GM18520 (cell line): ENCODE data around the gene CUBN.

Experiments used
- ATAC-seq: cut with Tn5 transposase; IDR thresholded peaks from one replicate; pipeline ENCODE4 v1.9.1; 2021; ENCODE audit not compliant: unreplicated experiment

CUBN gene

DNA sequence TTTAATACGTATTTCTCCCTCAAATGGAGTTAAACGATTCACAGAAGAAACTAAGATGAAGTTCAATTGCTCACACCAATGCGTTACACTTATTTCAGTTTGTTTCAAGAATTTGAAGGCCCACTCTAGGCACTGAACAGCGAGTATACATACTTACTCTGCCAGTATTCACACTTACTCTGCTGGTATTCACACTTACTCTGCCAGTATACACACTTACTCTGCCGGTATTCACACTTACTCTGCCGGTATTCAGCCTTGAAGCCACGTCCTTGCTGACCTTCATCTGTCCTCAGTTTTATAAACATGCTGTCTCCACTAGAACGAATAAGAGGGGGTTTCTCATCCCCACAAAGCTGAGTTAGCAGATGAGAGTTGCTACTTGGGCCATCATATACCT, 86.0 kb downstream of the CUBN start:
- no peak for ATAC-seq

DNA sequence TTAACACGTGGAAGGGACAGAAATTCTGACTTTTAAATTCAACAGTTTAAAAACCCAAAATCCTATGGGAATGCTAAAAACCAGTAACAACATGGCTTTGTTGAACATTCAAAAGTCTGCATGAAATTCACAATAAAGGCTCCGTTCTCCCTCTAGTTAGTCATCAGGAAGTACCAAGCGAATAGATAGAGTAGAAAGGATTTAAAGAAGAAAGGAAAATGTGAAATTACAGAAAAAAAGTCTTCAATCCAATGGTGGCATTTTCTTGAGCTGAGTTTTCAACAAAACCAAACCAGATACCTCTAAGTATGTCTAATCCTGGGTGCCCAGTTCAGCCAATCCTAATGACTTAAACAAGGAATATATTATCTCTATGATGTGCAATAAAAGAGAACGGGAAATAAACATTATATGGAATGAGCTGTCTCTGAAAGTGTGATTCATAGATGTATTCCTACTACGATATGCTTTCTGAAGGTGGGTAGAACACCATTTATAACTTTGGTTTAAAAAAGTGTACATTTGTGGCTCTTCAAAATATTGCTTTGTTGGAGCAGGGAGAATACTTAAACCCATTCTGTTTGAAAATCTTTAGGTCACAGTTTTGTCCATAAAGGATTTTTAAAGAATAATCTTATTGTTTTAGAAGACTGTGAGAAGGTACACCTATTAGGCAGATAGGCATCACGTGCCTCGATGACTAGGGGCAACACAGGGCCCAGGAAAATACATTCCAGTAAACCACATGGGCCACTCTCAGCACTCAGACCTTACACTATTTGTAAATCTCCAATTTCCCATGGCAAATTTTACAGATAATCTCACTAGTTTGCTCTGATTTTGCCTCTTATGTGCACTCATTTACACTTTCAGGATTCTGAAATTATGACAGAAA, 87.7 kb downstream of the CUBN start:
- ATAC-seq: no peak

DNA sequence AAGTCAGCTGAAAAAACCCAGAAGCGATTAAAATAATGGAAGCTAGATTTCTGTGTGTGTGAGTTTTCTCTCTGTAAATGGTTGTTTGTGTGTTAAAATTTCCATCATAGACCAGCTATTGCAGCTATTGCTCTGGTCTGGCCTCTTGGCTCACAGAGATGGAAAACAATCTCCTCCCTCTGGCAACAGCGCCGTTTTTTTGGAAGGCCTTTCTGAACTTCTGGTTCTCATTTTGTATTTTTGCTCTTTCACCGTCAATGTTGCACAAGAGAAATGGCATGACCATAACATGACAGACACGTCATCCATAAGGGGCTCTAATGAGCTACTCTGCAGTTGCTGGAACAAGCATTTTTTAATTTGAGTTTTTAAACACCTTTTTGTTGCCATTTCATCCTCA, 91.0 kb downstream of the CUBN start:
- ATAC-seq: no peak

DNA sequence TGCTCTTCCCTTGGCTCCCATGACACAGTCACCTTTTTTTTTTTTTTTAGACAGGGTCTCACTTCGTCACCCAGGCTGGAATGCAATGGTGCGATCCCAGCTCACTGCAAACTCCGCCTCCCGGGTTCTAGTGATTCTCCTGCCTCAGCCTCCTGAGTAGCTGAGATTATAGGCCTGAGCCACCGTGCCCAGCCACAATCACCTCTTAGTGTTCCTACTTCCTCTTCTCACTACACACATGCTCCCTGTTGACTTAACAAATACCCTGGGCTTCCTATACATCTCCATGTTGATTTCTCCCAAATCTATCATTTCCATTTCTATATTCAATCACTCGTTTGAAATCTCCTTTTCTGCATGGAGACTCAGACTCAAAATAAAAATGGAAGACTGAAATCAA, 91.7 kb downstream of the CUBN start:
- no peak for ATAC-seq

DNA sequence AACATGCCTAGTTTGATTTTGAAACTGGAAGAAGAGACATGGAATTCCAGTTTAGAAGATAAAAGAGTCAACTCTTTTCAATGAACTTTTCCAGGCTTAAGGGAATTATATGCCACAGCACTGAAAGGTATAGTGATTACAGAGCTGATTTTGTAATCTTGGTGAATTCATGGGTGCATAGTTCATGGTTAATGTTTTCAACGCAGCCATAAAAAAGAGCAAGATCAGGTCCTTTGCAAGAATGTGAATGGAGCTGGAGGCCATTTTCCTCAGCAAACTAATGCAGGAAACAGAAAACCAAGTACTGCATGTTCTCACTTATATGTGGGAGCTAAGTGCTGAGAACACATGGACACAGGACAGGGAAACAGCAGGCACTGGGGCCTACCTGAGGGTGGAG, 94.2 kb downstream of the CUBN start:
- ATAC-seq: no peak

DNA sequence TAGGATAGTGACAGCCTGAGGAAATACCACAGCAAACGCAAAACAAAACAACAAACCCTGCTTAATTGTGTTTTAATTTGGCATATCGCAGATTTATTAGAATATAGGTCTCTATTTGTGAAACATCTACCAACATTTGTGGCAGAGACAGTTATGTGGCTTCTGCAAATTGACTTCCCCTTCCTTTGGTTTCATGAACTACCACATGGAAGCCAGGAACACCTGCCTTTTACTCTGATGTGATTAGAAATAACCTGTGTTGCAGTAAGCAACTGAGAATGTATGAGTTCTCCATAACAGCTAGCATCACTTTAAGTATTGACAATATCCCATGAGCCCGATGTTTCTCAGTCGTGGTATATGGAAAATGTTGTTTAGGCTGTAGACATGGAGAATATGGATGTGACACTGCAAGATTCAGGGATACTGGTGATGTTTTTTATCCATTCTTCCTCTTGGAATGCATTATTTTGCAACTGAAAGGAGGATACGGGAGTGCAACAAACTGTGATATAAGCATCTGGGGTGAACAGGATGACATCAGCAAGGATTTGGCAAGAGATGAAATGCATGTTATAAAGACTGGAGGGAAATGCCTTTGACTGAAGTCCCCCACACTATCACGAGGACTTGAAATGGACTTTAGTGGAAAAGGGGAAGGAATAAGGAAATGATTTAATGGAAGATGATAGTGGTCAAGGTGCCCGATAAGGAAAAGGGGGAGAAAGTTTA, 95.9 kb downstream of the CUBN start:
- no peak for ATAC-seq

DNA sequence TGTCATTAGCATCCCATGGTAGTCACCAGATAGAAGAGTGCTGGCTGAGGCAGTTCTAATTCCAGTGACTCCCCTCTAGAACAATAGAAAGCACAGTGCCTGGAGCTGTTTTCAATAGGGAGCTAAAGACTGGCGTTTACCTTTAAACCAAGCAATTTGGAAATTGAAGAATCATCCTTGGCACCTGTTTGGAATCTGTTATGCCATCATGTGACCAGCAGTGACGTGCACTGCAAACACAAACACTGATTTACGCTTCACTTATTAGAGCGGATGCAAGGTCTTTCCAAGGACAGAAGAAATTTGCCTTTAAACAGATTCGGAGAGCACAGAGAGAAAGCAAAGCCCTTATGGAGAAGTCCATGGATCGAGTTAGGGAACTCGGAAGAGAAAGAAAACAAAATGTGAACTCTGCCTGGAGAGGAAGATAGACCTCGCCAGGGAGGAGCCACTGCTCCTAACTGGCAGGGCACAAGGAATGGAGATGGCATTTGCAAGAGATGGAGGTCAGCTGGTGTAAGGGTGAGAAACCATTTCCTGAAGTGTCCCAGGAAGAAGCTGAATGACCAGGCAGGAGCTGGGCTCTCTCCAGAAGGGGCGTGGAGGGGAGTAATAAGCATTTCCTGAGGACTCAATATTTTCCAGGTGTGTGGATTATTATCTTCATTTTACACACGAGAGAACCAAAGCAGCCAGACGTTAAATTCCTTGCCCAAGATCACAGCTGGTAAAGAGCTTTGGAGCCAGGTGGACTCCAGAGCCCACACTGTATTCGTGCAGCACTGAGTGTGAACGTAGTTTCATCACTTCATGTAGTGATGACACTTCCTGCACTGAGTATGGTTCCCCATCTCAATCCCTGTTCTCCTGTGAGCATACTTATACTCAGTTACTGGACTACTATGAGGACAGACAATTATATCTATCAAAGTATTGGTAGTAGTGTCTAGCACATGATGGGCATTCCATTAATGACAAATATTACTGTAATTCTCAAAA, 97.7 kb downstream of the CUBN start:
- ATAC-seq: no peak

DNA sequence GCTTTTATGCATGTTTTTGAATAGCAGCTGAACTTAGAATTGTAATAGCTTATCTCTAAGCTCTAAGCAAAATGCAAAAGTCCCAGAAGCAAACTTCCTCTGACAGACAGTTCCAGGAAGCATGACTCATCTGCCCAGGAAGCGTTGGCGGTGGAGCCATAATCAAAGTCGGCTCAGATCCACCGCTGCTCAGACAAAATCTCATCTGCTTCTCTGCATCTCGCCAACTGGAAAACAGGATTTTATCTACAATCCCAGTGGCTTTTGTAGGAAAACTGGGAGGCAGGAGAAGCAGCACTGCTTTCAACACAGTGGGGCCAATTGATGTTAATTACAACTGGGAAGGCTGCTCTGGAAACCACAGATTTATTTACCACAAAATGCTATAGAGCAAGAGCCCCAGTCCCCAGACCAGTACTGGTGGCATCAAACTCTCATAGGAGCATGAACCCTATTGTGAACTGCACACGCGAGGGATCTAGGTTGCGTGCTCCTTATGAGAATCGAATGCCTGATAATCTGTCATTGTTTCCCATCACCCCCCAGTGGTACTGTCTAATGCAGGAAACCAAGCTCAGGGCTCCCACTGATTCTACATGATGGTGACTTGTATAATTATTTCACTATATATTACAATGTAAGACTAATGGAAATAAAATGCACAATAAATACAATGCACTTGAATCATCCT, 99.9 kb downstream of the CUBN start:
- no peak for ATAC-seq

DNA sequence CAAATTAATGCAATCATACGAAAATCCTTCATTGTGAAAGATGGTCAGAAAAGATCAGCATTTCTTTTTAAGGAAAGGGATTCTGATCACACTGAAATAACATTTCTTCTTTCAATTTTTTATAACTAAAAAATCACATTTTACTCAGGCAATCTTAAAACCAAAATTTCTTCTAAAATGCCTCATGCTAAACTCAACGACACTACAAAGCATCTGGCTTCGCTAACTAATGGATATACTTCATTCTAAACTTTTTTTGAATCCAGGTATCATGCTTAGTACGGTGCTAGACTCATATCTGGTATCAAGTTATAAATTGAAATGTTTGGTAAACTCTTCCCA, 100.4 kb downstream of the CUBN start:
- ATAC-seq: no peak

DNA sequence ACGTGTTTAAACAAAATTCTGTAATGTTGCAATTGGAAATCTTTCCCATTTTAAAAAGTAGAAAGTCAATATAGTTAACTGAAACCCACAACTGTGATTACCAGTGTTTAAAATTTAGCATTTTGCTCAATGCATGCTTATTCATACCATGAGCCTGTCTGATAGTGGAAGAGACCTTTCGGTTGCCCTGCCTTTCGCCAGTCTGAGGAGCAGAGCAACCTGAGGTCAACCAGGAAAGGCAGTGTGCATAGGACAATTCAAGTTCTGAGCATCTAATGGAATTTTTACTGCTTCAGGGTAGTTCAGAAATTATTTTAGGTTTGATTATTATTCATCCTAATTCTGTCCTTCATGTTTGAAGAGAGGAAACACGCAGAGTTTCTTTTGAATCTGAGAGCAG, 100.8 kb downstream of the CUBN start:
- no peak for ATAC-seq

DNA sequence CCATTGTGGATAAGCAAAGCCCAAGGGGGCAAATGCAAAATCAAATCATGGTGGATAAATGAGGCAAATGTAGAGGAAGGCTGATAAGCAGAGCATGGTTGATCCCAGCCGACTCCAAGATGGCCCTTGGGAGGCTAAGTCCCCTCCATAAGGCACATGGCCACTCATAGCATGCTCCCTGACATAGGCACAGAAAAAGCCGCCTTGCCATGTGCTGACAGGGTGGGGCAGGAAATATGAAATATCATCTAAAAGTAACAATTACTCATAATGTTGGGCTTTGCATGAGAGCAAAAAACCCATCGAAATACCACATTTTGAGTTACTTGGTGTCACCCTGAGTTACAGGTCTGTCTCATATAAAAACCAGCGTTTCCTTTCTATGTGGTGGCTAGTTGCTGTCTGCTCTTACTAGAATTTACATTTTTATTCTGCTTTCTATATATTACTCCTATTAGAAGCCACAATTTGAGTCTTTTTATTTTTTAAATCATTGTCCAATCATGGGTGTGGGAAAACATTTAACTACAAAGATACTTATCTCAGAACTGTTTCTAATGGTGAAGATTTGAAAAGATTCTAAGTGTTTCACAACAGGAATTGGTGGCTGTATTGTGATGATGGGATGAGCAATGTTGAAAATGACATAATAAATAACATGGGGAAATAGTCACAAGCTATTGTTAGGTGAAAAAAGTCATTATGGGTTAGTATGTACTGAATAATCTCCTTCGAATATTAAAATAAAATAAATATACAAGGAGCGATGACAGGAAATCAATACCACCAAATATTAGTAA, 102.7 kb downstream of the CUBN start:
- ATAC-seq: peak; percentile 58

DNA sequence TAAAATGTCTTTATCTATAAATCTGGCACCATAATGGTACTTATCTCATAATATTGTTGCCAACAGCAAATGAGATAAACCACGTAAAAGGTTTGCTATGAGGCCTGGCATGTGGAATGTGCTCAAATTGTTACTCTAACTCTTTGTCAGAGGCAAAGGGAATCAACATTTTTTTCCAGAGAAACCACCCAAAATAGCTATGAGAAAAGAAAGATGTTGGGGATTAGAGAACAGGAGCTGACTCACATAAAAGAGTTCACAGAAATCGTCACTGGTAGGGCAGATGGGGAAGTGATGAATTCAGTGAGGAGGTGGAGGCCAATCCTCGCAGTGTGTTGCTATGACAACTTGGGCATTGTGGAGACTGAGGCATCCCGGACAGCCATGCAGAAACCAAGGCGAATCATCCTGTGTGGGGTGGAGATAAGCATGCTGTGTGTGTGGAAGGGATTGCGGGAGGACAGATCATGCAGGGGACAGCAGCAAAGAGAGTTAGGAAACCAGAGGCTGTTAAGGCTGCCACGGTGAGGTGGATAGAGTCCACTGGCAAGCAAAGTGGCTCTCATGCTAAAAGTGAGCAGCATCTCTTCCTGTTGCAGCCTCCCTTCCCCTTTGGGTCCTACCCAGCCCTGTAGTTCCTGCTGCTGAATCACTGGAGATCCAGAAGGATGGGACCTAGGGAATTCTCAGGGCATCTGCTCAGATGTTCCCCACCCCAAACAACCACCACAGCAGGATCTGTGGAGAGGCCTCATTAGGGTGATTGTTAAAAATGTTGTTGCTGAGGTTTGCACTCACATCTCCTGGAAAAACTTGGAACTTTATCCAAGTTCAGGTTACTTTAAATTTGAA, 103.9 kb downstream of the CUBN start:
- ATAC-seq: no peak

DNA sequence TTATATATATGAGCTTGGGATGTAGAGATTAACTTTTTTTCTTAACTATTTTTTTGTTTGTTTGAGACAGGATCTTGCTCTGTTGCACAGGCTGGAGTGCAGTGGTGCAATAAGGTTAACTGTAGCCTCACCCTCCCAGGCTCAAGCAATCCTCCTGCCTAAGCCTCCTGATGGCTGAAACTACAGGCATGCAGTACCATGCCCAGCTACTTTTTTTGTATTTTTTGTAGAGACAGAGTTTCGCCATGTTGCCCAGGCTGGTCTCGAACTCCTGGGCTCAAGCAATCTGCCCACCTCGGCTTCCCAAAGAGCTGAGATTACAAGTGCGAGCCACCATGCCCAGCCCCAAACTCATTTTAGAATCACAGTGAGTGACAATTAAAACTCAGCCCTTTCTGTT, 105.2 kb downstream of the CUBN start:
- no peak for ATAC-seq

DNA sequence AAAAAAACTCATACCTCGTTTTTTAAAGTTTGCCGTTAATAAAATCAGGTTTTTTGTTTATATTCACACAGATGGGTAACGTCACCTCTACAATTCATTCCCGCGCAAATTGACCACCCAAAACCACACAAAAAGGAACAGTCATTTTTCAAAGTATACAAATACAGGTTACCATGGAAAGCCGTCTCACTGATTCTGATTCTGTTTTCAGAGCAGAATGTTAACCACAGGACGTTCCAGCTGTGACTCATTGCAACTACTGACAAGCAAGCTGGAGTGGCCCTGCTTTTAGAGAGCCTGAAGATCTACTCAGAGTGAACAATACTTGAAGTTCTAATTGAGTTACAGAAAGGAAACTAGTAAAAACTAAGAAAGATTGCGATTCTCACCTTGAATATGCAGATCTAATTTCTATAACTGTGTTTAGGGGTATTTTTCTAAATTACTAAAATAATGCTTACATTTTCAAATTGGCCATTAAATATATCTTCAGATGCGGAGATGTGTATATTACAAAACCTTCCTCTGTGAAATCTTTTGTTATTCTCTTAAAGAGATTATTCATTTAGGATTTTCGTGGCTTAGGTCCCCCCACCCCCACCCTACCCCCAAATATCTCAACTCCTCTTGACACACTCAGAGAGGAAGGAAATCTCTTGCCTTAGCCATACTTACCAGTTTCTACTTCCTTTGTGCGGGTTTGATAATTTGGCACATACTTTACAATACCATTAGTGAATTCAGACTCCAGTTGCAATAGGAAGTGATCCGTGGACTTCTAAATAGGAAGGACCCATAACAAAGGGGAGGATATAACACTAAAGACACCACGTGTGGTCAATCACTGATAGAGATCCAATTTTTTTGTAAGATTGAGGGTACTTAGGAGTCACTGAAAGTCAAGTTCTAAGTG, 106.0 kb downstream of the CUBN start:
- peak; percentile 79 for ATAC-seq

DNA sequence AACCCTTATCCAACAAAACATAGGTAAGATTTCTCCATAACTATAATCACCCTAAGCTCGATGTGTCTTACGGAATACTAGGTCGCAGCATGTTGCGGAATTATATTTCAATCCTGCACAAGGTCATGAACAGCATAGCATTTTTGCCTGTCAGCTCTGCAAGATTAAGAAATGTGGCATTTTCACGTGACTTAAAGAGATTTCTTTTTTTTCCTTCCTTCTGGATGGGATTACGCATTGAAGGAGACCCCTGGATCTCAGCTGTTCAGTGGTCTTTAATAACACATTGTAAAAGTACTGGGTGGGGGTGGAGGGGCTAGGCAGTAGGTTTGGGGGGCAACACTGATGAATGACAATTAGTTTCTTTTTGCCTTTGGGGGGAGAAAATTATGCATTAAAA, 106.7 kb downstream of the CUBN start:
- no peak for ATAC-seq

DNA sequence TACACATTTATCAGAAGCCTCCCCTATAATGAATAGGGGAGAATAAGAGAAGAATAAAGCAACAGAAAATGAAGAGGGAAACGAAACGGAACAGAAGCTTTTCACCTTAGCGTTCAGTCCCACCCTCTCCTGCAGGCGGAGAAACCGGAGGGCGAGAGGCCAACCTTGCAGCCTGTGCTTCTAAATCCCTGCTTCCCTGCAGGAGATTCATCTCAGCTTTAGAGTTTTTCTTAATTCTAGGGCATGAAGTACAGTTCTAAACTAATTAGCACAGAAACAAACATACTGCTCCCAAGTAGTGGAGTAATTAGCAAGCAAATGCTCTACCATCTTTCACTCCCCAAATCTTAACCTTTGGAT, 107.2 kb downstream of the CUBN start:
- ATAC-seq: no peak

DNA sequence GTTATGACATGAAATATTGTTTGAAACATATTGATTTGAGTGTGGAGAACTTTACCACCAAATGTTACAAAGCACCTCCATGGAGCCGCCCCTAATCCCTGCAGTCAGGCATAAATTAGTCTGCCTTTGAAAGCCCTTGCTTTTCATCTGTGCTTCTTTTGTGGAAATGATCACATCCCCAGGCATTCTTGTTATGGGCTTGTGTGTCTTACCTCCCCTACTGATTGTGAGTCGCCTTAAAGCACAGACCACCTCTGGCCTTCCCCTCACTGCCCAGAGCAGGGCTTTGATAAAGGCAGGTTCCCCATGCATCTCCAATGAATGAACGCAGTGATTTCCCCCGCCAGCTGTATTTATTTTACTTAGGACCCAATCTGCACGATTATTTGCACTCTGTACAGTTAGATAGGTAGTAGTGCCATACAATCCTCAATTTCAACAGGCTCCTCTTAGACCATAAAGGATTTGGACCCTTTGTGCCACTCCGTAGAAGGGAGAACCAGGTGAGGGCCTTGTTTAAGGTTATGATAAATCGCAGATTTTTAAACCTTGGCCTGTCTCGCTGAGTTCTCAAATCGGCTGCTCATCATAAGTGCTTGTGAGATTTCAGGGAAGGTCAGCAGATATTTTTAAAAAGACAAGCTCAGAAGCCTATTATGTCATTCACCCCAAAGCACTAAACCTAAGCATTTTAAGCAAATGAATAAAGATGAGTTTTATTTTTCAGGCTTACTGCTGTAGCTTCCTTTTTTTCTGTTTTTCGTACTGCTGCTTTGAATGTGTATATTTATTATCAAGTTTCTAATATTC, 107.8 kb downstream of the CUBN start:
- ATAC-seq: no peak
